Measurements from ENCODE around the gene PF4V1. TPM values are rescaled to one million over a fixed set of nuclear protein-coding genes. Genes with fewer than 3 reads are reported as not detected.
"Not testable (repeated sequence)": the region's sequence is repeated elsewhere in the genome, so short reads cannot be mapped to it uniquely, and the experiment has no call there.

PF4V1 gene
- total RNA-seq, 1 experiment from 2014 or later: not detected

- H3K9me3 Mint-ChIP-seq (ENCODE audit: unreplicated experiment): no peaks in the 10 kb centered on the region
- H3K36me3 Mint-ChIP-seq (ENCODE audit: insufficient read depth, unreplicated experiment): no peaks in the 10 kb centered on the region
- no peaks in the 10 kb centered on the region for H3K27me3 Mint-ChIP-seq (ENCODE audit: insufficient read depth, unreplicated experiment)
- ChIA-PET CTCF (interaction anchor here (0.6 to 1.9 kb wide), 4 partner anchors 10 to 379 kb away, joined by 3 to 10 read pairs (median 4); partner anchors contain the start of gene CXCL1), POLR2A (interaction anchor here (0.6 to 1.8 kb wide), 5 partner anchors 20 to 203 kb away, joined by 3 to 7 read pairs (median 3); partner anchors contain the start of gene CXCL2)
- H3K4me3 Mint-ChIP-seq (ENCODE audit: unreplicated experiment): peak overlapping the region; percentile 17
- DNase-seq (ENCODE audit: unreplicated experiment): peak; percentile 87
- no TSS peak for BruUV-seq (replicated peaks)
- intact Hi-C loops (cut with micrococcal nuclease): no loop called here
- H3K4me1 Mint-ChIP-seq (ENCODE audit: insufficient read depth, unreplicated experiment): peaks cover 54% of the 10 kb centered on the region
- peak overlapping the region; percentile 12 for H3K27ac Mint-ChIP-seq (ENCODE audit: low read depth, unreplicated experiment)
- no peak for TF ChIP-seq CTCF (IDR thresholded peaks at IDR 0.05; ENCODE audit: unreplicated experiment)
Observed at GRCh38 chr4:73895201-73896175, 42.4 kb downstream of the PF4V1 start.

GRCh38 chr4:73896416-73896815 lies 43.3 kb downstream of the PF4V1 start:
- Mint-ChIP-seq H3K36me3 (ENCODE audit: insufficient read depth, unreplicated experiment) (no peaks in the 10 kb centered on the region), H3K4me3 (ENCODE audit: unreplicated experiment) (no peak overlapping the region), H3K9me3 (ENCODE audit: unreplicated experiment) (no peaks in the 10 kb centered on the region), H3K27ac (ENCODE audit: low read depth, unreplicated experiment) (no peak overlapping the region), H3K4me1 (ENCODE audit: insufficient read depth, unreplicated experiment) (peaks cover 54% of the 10 kb centered on the region), H3K27me3 (ENCODE audit: insufficient read depth, unreplicated experiment) (no peaks in the 10 kb centered on the region)
- POLR2A ChIA-PET: interaction anchor here (0.7 to 1.6 kb wide), 3 partner anchors 8 to 20 kb away, joined by 3 to 5 read pairs (median 4); no protein-coding TSS in a partner anchor
- no peak for TF ChIP-seq CTCF (IDR thresholded peaks at IDR 0.05; ENCODE audit: unreplicated experiment)
- DNase-seq (ENCODE audit: unreplicated experiment): no peak
- intact Hi-C loops (cut with micrococcal nuclease): no loop called here
- CTCF ChIA-PET: interaction anchor here (0.9 to 1.2 kb wide), 2 partner anchors 19 to 142 kb away, joined by 3 read pairs; partner anchors contain the start of gene CXCL3
- no TSS peak for BruUV-seq (replicated peaks)

DNA sequence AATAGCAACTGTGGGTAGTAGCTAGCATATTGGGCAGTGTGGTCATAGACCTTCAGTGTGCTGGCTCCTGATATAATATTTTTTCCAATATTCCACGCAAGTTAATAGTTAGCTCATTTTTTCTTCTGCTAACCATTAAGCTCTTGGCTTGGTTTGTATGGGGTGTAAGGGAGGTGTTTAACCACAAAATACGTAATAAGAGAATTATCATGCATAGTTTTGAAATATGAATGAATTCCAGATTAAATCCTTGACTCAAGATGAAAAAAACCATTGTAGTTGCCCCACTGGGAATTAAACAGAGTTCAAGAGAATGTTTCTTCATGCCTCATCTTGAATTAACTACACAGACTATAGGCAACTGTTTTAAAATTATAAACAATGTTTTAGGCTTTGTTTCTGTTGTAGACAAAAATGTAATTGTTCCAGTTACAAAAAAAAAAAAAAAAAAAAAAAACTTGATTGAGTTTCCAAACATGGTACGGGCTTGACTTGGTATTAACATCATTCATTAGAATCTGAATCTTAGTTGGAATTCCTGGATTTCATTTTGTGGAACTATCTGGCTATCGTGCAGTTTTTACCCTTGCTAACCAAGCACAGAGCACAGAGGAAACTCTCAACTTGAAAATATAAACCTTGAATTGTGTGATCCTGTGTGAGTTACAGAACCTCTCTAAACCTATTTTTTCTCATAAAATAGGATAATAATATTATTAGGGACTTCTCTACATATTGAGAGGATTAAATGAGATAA lies 44.5 kb downstream of the PF4V1 start:
- intact Hi-C loops (cut with micrococcal nuclease): no loop called here
- peak; percentile 62 for DNase-seq (ENCODE audit: unreplicated experiment)
- peak overlapping the region; percentile 42 for H3K27ac Mint-ChIP-seq (ENCODE audit: low read depth, unreplicated experiment)
- H3K36me3 Mint-ChIP-seq (ENCODE audit: insufficient read depth, unreplicated experiment): no peaks in the 10 kb centered on the region
- no peaks in the 10 kb centered on the region for H3K27me3 Mint-ChIP-seq (ENCODE audit: insufficient read depth, unreplicated experiment)
- POLR2A ChIA-PET: interaction anchor here (0.7 to 1.6 kb wide), 4 partner anchors 9 to 201 kb away, joined by 3 to 5 read pairs (median 4); partner anchors contain the start of gene CXCL2
- CTCF ChIA-PET: interaction anchor here (0.6 to 1.2 kb wide), 4 partner anchors 18 to 584 kb away, joined by 3 to 4 read pairs (median 4); no protein-coding TSS in a partner anchor
- H3K4me1 Mint-ChIP-seq (ENCODE audit: insufficient read depth, unreplicated experiment): peaks cover 51% of the 10 kb centered on the region
- TF ChIP-seq CTCF (IDR thresholded peaks at IDR 0.05; ENCODE audit: unreplicated experiment): no peak
- BruUV-seq (replicated peaks): no TSS peak
- no peaks in the 10 kb centered on the region for H3K9me3 Mint-ChIP-seq (ENCODE audit: unreplicated experiment)
- H3K4me3 Mint-ChIP-seq (ENCODE audit: unreplicated experiment): no peak overlapping the region

DNA sequence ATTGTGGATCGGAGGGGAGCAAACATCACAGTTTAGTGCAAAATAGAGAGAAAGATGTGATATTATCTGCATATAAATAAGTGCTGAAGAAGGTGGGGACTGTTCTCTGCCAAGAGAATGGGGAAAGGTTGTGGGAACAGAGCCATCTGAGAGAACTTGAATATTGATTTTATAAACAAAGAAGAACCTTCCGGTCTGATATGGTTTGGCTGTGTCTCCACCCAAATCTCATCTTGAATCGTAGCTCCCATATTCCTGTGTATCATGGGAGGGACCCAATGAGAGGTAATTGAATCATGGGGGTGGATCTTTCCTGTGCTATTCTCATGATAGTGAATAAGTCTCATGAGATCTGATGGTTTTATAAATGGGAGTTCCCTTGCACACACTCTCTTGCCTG lies 46.2 kb downstream of the PF4V1 start:
- H3K4me3 Mint-ChIP-seq (ENCODE audit: unreplicated experiment); BruUV-seq (replicated peaks); H3K36me3 Mint-ChIP-seq (ENCODE audit: insufficient read depth, unreplicated experiment); H3K27me3 Mint-ChIP-seq (ENCODE audit: insufficient read depth, unreplicated experiment); DNase-seq (ENCODE audit: unreplicated experiment); H3K9me3 Mint-ChIP-seq (ENCODE audit: unreplicated experiment); intact Hi-C loops (cut with micrococcal nuclease); H3K27ac Mint-ChIP-seq (ENCODE audit: low read depth, unreplicated experiment): not testable (repeated sequence)
- ChIA-PET CTCF (interaction anchor here (1.2 kb wide), 1 partner anchor 8 kb away, joined by 3 read pairs; no protein-coding TSS in a partner anchor), POLR2A (interaction anchor here (0.9 to 1.0 kb wide), 4 partner anchors 8 to 210 kb away, joined by 3 to 4 read pairs (median 4); no protein-coding TSS in a partner anchor)
- H3K4me1 Mint-ChIP-seq (ENCODE audit: insufficient read depth, unreplicated experiment): peaks cover 44% of the 10 kb centered on the region

Data from MCF 10A (cell line).